ENCODE data around the gene MKRN2OS. TPM values are rescaled to one million over a fixed set of nuclear protein-coding genes. Genes with fewer than 3 reads are reported as not detected.

MKRN2OS gene, protein sequence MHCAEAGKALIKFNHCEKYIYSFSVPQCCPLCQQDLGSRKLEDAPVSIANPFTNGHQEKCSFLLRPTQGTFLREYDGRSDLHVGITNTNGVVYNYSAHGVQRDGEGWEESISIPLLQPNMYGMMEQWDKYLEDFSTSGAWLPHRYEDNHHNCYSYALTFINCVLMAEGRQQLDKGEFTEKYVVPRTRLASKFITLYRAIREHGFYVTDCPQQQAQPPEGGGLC
- total RNA-seq, result not detected in 2 replicates

DNA sequence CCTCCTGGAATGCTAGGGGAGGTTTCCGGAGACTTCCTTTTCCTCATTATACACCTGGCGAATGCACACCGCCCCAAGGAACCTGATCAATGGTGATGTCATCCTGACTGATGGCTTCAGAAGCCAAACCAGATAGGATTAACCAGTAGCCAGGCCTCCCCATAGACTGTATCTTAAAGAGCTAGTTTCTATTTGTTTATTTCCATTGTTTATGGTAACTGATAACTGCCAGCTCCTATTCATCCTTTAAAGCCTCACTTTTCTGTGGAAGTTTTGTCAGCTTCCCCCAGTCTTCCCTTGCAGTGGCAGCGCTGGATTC is at the start of gene MKRN2OS:
MKRN2OS (minus strand) TSS at position 27 of the 319 bp plus-strand sequence. CDS start 35 bp downstream, outside the sequence.

DNA sequence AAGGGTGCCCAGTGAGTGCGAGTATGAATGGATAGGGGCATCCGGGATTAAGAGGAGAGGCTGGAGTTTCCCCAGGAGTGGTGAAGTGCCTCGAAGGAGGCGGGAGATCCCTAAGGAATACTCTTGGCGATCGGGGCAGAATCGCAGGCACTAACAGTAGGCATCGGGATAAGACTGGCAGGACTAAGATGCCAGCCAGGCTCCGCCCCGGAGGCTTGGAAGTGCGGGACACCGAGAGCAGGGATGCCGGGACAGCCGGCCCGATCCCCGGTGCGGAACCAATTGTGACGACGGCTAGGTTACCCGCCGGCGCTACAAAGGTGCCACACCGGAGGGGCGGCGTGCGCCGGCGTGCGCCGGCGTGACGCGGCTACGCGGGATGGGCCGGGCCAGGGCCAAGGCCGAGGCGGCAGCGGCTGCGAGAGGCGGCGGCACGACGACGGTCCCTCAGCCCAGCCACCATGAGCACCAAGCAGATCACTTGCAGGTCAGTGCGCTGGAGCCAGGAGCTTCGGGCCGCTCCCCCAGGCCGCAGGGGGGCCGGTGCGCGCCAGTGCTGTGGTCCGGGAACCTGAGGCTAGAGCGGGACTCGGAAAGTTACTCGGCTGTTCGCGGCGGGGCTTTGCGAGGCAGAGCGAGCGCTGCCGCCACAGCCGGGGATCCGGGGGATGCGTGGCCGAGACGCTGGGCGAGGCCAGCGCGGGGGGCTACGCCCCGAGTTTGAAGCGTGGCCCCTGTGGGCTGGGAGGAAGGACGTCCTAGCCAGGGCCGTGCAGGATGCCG is 11.6 kb upstream of the MKRN2OS start, which contains the start of gene MKRN2:
MKRN2 (plus strand) TSS at position 398 of the 783 bp plus-strand sequence; CDS start at position 462, 64 bp downstream.

Other genes with a start within 250 kb of the MKRN2OS start
- gene TSEN2, start 61.0 kb downstream of the MKRN2OS start, total RNA-seq, result 11.2 and 20.4 TPM in 2 replicates
- 29.8 and 31.0 TPM in 2 replicates for gene MKRN2, start 11.6 kb upstream of the MKRN2OS start, total RNA-seq
- 85.2 and 92.4 TPM in 2 replicates for gene RAF1, start 118.6 kb upstream of the MKRN2OS start, total RNA-seq
- gene TMEM40, start 213.8 kb upstream of the MKRN2OS start, total RNA-seq, result not detected in 2 replicates

All from bronchial smooth muscle cell (primary cell).